ENCODE data around the gene CDK6.

GRCh38 chr7:92643821-92644220, 192.6 kb downstream of the CDK6 start:
- no peak for TF ChIP-seq POLR2A (IDR thresholded peaks at IDR 0.05)
- no peak for TF ChIP-seq CTCF (IDR thresholded peaks at IDR 0.05)

All from thyroid gland (tissue), 4 donors.